Measurements from ENCODE around the gene SLC22A12.

SLC22A12 gene

GRCh38 chr11:64563966-64564365 is 27.1 kb upstream of the SLC22A12 start:
- no peak for DNase-seq

- DNase-seq, result no peak
These were observed 26.6 kb upstream of the SLC22A12 start for GRCh38 chr11:64564419-64564818.

DNA sequence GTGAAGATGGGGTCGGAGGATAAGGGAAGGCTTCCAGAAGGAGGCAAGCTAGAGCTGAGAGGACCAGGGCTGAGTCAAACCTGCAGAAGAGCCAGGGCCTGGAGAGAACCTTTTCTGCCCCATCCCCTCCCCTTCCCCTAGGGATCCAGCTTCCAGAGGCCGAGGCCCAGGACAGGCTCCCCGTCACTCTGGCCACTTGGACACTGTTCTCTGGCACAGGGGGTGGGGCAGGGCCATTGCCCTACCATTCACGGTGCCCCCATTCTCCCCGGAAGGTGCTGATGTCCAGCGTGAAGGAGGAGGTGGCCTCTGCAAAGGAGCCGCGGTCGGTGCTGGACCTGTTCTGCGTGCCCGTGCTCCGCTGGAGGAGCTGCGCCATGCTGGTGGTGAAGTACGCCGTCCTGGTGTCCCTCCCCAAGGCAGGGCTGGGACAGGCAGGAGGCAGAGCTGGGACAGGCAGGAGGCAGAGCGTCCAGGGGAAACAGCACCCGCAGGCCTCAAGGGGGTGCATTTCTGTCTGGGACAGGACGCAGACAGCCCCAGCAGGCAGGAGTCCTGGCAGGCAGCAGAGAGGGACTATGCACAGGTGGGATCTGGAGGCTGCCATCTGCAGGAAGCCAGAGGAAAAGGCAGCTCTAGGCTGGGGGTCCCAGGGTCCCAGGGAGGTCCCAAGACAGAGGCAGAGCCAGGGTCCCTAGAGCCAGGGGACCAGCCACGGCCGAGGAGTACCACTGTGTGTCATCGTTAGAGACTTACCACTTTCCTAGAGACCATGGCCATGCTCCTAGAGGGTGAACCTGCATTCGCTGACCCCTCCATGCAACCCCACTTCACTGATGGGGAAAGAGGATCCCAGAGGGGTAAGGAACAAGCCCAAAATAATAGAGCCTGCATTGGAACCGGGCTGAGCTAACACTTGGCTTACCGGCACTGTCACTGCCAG is 25.8 kb upstream of the SLC22A12 start:
- DNase-seq, result no peak

DNA sequence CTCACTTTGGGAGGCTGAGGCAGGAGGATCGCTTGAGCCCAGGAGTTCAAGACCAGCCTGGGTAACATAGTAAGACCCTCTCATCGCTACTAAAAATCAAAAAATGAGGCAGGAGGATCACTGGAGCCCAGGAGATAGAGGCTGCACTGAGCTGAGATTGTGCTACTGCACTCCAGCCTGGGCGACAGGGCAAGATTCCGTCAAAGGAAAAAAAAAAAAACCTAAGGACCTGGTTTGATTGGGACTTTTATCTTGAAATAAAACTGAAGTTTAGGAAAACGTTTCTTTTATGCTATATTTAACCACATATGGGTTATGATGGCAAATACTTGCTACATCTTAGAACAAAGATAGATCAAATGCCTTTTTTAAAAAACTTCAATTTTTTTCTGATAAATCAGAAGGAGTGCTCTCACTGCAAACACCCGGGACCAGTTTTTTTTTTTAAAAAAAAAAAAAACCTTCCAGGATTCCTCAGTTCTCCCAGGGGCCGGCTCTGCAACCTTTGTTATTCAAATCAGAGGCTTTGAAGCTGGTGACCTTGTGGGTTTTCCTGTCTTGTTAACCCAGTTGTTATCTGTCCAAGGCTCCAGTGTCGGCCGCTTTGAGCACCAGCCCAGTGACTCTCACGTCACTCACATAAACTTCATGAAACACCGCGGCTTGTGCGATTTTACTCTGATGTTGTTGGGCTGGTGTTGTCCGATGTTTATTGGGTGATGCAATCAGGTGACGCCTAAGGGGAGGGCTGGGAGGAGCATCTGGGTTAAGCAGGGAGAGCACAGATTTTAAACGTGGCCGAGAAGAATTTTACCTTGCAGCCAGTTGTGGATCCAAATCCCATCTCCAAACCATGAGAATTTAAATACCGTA is 24.7 kb upstream of the SLC22A12 start:
- peak in 1 of 2 donors; percentile 19 for DNase-seq

DNA sequence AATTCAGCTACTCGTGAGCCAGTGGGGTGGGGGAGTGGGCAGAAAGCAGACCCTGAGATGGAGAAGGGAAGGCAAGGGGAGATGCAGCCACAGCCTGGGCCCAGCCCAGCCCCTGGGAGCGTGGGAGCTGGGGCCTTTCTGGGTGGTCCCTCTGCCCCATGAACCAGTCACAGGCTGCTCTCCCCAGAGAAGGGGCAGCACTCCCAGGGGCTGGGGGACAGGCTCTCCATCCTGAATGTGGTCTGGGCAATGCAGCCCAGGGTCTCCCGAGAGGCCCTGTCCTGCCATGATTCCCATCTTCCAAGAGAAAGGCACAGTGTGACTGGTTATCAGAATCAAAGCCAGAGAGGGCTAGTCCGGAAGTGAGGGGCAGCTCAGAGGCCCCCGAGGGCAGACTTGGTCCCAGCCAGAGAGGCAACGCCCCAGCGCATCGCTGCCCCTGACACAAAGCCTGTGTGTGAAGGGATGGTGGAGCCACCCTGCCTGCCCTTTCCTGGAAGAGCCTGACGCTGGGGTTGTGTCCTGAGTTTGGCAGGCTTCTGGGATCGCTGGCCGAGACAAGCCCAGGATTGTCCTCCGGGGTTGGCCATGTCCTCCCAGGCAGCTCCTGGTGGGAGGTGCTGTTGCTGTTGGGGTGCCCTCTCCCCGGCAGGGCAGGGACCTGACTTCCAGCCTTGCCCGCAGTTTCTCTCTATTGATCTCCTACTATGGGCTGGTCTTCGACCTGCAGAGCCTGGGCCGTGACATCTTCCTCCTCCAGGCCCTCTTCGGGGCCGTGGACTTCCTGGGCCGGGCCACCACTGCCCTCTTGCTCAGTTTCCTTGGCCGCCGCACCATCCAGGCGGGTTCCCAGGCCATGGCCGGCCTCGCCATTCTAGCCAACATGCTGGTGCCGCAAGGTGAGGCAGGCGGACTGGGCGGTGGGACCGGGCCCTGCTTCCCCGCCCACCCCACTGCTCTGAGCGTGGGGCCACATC is 23.8 kb upstream of the SLC22A12 start:
- no peak for DNase-seq

DNA sequence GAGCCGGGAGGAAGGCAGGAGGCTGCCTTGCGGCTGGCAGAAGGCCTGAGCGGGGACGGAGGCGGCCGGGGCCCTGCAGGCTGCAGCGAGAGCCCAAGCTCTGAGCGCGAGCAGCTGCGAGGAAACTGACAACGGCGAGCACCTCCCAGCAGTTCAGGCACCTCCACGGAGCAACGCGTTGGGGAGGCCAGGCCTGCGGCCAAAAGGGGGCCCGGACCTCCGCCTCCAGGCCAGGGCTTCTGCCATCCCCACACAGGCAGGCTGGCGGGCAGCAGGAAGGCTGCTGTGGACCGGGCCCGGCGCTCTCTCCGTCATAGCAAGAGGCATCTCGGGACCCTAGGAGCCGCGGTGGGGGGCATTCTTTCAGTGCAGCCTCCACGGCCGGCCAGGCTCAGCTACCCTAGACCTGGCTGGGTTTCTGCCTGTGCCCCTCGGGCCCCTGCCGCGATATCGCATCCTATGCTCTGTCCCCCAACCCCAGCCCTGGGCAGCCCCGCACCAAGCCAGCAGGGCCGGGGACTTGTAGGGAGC is 22.9 kb upstream of the SLC22A12 start:
- DNase-seq, result no peak

- no peak for DNase-seq
These were observed 22.4 kb upstream of the SLC22A12 start for GRCh38 chr11:64568584-64569140.

GRCh38 chr11:64569300-64569970 is 21.6 kb upstream of the SLC22A12 start:
- no peak for DNase-seq

DNA sequence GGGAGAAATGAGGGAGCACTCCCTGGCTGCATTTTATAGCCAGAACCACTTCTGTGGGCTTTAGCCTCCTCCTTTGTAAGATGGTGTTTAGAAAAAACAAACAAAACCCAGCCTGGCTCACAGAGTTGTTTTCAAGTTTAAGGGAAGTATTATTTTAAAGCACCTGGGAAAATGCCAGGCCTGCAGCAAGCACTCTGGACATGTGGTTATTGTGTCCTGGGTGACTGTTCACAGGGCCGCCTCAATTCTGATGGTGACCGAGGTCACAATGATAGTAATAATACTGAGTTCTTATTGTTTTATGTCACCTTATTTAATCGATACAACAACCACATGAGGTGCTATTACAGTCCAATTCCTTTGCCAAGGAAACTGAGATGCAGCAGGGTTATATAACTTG is 20.7 kb upstream of the SLC22A12 start:
- no peak for DNase-seq

DNA sequence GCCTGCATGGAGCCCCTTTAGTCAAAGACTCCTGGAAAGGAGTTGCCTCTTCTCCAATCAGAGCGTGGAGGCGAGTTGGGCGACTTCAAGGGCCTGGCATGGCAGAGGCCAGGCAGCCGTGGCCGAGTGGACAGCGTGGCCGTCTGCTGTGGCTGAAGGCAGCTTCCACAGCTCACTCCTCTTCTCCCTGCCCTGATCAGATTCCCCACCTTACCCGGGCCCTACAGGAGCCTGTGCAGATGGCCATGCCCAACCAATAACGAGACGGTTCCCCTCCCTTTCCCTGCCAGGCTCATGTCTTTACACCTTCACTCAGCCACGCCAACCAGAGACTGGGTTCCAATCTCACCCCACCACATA is 20.0 kb upstream of the SLC22A12 start:
- no peak for DNase-seq

GRCh38 chr11:64571410-64572091 is 19.5 kb upstream of the SLC22A12 start:
- no peak for DNase-seq

DNA sequence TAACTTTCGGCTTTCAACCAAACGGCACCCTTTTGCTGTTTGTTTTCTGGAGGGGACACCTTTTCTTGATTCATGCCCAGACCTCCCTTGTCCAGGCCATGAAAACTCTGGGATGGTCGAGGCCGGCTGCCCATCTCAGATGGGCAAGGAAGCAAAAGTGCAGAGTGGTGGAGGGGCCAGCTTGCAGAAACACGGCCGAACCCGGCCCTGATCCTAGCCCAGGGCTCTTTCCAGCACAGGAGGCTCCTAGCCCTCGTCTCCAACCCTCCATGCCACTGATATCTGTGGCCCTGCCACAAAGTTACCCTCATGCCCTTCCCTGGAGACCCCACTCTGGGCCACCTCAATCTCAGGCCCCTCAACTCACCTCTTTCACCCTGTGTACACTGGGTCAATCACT is 18.9 kb upstream of the SLC22A12 start:
- no peak for DNase-seq

GRCh38 chr11:64577202-64577601 is 13.8 kb upstream of the SLC22A12 start:
- no peak for DNase-seq

DNA sequence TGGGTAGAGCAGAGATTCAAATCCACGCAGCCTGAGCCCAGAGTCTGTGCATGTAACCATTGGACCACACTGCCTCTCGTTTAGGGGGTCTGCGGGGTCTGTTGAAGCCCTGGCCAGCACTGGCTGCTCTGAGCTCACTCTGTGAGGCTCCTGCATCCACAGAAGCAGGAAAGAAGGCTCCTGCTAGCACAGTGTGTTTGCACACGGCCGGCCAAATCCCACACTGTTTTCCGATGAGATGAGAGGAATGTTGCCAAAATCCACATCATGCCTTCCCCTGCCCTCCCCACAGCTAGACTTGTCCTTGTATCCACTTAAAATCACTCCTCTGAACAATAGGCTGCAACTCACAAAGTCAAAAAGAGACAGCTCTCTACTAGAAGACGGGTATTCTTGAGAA is 10.6 kb upstream of the SLC22A12 start:
- no peak for DNase-seq

DNA sequence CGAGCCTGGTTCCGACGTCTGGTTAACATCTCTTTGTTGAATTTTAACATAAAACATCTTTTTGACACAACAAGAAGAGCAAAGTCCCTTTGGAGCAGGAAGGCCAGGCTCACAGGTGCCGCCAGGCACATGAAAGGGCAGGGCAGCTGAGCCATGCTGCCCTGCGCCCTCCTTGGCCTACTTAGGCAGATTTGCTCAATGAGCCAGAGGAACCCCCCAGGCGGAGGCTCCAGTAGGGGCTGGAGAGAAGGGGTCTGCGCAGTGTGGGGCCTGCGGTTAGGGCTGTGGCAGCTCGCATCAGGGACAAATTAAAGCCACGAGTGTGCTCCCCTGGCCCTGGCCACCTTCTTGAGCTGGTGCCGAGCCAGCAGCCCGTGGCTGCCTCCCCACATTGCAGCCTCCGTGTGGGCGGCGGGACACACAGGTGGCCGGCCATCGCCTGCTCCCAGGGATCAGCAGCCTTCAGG is 9.9 kb upstream of the SLC22A12 start:
- no peak for DNase-seq

- no peak for DNase-seq
These were observed 8.1 kb upstream of the SLC22A12 start for GRCh38 chr11:64582885-64583284.

DNA sequence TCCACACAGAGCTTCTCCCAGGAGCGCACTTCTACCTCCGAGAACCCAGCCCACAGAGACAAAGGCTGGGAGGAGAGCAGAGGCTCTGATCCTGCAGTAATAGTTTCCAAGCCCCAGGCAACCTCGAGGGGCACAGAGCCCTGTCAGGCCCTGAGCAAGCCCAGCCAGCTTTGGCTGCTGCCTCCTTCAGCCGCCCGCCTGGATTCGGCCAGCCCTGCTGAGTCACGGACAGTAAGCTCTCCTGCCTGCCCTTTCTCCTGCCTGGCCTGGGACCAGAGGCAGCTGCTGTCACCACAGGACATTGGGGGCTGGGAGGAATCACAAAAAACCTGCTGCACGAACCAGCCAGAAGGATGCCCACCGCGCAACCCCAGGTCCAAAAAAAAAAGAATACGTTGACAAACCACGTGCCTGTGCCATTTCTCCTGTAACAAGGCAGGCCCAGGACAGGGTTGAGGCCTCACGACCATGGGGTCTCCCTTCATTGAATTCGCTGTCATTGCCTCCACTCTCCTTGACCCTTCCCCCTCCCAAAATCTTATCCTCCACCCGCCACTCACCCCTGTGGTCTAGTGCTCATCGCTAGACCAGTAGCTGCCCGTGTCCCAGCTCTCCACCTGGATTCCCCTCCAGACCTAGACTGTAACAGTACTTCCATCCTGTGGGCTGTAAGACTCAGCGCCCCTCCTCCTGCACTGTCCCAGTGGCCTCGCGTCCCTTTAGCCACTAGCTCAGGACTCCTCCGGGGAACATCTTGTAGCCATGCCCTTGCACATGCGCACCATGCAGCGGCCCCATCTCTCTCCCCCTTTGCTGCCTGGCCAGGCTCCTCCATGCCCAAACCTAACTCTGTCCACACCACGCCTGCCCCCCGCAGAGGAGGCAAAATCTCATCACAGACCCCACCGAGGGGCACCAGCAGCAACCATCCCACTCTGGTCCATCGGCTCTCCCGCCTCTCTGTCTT is 7.4 kb upstream of the SLC22A12 start:
- DNase-seq, result no peak

DNA sequence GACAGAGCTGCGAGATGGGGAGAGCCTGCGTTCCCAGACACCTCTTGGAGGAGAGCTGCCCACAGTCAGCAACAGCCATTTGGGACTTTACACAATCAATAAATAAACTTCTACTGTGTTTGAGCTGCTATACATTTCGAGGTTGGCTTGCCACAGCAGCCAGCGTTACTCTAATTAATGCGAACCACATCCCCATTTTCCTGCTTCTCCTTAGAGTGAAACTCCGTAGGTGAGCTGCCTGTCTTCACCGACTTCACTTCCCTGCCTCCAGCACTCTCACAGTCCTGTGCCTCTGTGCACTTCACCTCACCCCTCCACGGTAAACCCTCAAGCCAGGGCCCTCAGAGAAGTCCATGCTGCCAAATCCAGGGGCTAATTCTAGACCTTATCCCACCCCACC is 5.9 kb upstream of the SLC22A12 start:
- DNase-seq, result no peak

DNA sequence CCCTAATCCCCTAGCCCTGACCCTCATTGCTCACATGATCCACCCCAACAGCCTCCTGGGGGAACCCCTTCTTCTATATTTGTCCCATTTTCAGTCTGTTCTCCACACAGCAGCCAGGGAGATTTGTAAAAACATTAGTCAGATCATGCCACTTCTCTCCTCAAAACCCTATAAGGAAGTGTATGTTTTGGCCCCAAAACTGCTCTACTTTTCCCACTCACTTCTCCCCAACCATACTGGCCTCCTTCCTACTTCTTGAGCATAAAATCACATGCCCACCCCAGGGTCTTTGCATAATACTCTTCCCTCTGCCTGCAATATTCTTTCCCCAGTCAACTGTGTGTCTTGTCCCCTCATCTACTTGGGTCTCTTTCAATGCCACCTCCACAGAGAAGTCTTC is 4.7 kb upstream of the SLC22A12 start:
- DNase-seq, result no peak

DNA sequence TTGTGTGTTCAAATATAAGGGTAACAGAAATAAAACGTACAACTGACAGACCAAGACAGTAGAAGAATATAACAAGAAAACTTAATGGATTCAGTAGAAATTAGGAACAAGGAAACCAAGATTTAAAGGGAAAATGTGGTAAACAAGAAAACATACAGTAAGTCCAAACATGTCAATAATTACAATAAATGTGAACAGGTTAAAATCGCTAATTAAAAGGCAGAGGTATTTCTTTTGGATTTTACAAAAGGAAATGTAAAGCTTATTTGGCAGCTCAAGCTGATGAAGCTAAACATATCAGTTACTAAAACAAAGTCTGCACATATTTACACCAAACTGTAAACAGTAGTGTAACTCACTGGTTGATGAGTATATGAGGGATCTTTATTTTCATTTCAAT is 2.3 kb upstream of the SLC22A12 start:
- no peak for DNase-seq

All from CD4-positive, alpha-beta T cell treated with Interleukin-1 beta for 1 hour (primary cell).